Measurements from ENCODE around the gene PRRT1.

- TF ChIP-seq, protein P1, sequence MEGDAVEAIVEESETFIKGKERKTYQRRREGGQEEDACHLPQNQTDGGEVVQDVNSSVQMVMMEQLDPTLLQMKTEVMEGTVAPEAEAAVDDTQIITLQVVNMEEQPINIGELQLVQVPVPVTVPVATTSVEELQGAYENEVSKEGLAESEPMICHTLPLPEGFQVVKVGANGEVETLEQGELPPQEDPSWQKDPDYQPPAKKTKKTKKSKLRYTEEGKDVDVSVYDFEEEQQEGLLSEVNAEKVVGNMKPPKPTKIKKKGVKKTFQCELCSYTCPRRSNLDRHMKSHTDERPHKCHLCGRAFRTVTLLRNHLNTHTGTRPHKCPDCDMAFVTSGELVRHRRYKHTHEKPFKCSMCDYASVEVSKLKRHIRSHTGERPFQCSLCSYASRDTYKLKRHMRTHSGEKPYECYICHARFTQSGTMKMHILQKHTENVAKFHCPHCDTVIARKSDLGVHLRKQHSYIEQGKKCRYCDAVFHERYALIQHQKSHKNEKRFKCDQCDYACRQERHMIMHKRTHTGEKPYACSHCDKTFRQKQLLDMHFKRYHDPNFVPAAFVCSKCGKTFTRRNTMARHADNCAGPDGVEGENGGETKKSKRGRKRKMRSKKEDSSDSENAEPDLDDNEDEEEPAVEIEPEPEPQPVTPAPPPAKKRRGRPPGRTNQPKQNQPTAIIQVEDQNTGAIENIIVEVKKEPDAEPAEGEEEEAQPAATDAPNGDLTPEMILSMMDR (optimal IDR thresholded peaks at IDR 0.05 in 1 of 3, IDR thresholded peaks at IDR 0.05 in 1 of 3, conservative IDR thresholded peaks at IDR 0.05 in 1 of 3; ENCODE audit: extremely low read depth in 1 of 3, insufficient read depth in 2 of 3, low read length in 3 of 3) = no peak
- TF ChIP-seq EZH2 (IDR thresholded peaks at IDR 0.05; ENCODE audit: low read length) = no peak
These were observed 36.1 kb downstream of the PRRT1 start for GRCh38 chr6:32115623-32116022.
